GM19395 (cell line): ENCODE results near the gene PXDN.
"Not testable (repeated sequence)": the region's sequence is repeated elsewhere in the genome, so short reads cannot be mapped to it uniquely, and the experiment has no call there.

Experiments
- ATAC-seq: cut with Tn5 transposase; IDR thresholded peaks from one replicate; pipeline ENCODE4 v1.9.1; 2021; ENCODE audit warnings: mild to moderate bottlenecking, moderate library complexity; ENCODE audit not compliant: unreplicated experiment

PXDN gene

GRCh38 chr2:1743396-1744150, 742 bp downstream of the PXDN start:
- no peak for ATAC-seq

- no peak for ATAC-seq
Observed at GRCh38 chr2:1742681-1743395, 1.5 kb downstream of the PXDN start.

DNA sequence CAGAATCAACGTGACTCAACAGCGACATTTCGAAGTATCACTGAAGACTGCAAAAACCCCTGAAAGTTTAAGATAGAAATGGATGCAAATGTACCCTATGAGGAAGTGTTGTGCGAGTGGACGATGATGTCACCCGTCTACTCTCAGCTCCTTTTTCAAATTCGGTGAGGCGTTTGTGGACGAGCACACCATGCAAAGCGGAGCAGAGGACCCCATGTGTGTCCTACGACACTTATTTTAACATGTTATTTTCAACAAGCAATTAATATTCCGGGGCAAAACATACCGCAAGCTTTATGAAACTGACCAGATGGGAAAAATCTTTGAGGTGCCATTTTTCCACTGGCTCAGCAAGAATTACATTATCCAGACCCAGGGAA, 2.0 kb downstream of the PXDN start:
- no peak for ATAC-seq

DNA sequence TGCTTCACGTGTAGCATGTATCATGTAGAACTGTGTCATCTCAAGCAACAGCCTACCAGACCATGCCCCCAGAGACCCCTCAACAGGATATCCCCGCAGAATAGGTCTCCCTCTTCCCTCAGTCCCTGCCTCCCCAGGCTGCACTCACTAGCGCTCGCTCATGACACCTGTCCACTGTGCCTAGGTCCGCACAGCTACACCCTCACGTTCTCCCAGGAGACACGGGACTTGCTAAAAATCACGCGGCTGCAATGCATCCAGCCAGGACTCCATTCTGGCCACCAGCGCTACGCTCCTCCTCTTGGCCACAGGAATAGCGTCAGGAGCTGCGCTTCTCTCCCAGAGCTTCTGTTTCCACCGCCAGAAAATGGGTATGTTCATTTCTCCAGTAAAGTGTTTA, 2.5 kb downstream of the PXDN start:
- ATAC-seq: no peak

DNA sequence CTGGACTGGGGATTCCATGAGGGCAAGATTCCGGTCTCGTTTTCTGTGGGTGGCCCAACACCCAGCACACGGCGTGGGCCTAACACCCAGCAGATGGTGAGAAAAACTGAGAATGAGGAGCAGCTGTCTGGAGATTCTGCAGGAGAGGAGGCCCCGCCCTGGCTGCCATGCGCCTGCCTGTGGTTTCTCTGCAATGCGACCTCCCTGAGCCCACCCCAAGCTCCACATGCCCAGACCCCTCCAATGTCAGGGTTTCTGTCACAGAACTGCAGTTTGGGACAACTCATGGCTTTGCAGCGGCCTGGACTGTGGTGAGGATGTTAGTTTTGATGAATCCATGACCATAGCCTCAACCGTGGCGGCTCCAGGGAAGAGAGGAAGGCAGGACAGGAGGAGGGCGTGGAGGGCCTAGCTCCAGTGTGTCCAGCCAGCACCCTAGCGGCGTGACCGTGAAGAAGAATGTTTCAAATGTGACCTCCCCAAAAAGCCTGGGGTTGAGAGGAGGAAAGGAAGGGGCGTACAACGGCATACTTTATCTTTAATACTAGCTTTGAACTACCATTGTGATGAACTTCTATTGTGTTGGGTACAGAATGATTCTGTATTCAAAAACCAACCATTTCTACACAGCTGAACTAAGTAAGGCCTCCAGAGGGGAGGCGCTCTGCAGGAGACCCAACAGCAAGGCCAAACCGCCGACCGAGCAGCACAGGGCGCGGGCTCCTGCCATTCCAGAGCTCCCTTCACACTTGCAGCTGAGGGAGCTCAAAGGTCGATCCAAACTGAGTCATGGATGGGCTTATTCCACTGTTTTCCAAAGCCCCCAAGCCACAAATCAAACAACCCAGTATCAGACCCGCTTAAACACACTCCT, 3.4 kb downstream of the PXDN start:
- ATAC-seq: no peak

- ATAC-seq: no peak
Observed at GRCh38 chr2:1739961-1740715, 4.2 kb downstream of the PXDN start.

- ATAC-seq: no peak
Observed at GRCh38 chr2:1739322-1739957, 4.9 kb downstream of the PXDN start.

DNA sequence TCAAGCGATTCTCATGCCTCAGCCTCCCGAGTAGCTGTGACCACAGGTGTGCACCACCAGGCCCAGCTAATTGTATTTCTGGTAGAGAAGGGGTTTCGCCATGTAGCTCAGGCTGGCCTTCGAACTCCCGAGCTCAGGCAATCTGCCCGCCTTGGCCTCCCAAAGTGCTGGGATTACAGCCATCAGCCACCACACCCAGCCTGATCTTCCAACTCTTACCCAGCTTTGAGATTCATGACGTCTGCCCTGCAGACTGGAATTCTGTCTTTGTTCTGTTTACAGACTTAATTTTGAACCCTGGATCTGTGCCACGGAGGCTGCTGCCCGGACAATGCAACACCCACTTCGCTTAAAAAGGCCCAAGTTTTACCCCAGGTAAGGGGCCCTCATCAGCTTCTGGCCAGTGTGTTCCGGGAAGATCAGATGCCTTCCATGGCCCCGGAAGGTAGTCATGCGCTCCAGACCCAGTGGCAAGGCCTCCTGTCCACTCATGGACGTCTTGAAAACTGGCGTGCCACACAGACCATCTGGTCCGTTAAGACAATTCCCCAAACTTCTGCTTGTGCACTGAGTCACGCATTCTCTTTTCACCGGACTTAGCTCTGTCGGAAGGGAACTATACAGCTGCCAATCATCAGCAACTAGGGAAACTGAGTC, 5.5 kb downstream of the PXDN start:
- no peak for ATAC-seq

- no peak for ATAC-seq
Observed at GRCh38 chr2:1738163-1738562, 6.2 kb downstream of the PXDN start.

DNA sequence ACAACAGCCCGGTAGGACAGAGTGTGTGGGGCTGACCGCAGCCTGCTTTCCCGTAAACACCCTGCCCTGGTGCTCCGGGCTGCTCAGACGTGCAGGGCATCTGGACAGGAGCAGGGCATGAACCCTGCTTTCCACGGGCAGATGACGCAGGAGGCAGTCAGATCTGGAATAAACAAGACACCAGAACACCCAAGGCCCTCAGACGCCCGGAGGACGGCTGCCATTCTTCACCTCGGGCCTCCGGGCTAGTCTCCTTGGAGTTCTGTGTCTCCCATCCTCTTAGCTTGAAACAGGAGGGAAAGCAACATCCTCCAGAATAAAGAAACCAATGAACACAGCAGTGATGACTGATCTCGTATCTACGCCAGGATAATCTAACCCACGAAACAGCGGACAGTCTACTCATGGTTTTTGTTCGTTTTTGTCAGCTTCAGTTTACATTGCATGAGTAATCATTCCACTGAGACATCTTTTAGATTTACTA, 7.3 kb downstream of the PXDN start:
- no peak for ATAC-seq

- no peak for ATAC-seq
Observed at GRCh38 chr2:1736045-1736444, 8.3 kb downstream of the PXDN start.

DNA sequence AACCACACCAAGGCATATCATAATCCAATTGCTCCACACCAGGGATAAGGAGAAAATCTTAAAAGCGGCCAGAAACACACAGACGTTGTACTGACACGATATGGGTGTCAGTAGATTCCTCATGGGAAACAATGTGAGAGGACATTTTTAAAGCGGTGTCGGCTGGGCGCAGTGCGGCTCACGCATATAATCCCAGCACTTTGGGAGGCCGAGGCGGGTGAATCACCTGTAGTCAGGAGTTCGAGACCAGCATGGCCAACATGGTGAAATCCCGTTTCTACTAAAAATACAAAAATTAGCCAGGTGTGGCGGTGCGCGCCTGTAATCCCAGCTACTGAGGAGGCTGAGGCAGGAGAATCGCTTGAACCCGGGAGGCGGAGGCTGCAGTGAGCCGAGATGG, 11.0 kb downstream of the PXDN start:
- not testable (repeated sequence) for ATAC-seq

- no peak for ATAC-seq
Observed at GRCh38 chr2:1731963-1732768, 12.1 kb downstream of the PXDN start.

DNA sequence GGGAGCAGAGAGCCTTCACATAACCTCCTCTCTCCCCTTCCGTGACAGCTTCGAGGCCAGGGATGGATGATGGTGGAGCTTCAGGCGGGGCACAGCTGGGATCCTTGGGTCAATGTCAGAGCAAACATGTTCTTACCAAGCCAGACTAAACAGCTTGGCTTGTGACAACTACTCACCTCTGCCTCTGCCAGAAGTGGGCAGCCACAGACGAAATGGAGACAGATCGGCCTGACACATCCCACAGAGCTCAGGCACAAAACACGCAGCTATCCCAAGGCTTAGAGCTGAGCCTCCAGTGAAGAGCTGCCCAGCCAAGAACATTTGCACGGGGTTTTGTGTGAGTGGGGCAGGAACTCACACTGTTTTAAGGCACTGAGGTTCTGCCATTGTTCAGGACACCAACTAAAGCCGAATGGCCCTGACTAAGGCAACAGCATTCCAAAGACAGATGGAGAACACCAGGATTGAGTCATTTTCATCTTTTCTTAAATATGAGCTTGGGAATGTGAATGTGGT, 12.8 kb downstream of the PXDN start:
- ATAC-seq: no peak

- no peak for ATAC-seq
Observed at GRCh38 chr2:1730015-1730927, 14.0 kb downstream of the PXDN start.

GRCh38 chr2:1729242-1729641, 15.1 kb downstream of the PXDN start:
- ATAC-seq: no peak

GRCh38 chr2:1728821-1729220, 15.5 kb downstream of the PXDN start:
- no peak for ATAC-seq
